NCI-H345 treated with DMSO at 0.1 percent for 48 hours (cell line): ENCODE measurements around the gene ASB15.
A peak's percentile ranks its signal among the peaks of the same experiment; 100 is the strongest.
"Not testable (repeated sequence)": the region's sequence is repeated elsewhere in the genome, so short reads cannot be mapped to it uniquely, and the experiment has no call there.

Experiments used
- DNase-seq: peaks from one replicate; lab custom pipeline; 2025; ENCODE audit not compliant: unreplicated experiment; lab: John Stamatoyannopoulos, UW

Gene ASB15

GRCh38 chr7:123634011-123634573 lies 32.5 kb downstream of the ASB15 start:
- not testable (repeated sequence) for DNase-seq

- no peak for DNase-seq
Observed at GRCh38 chr7:123635551-123636359, 34.1 kb downstream of the ASB15 start.

- no peak for DNase-seq
Observed at GRCh38 chr7:123637203-123637602, 35.6 kb downstream of the ASB15 start.

- DNase-seq: no peak
Observed at GRCh38 chr7:123637878-123638277, 36.3 kb downstream of the ASB15 start.

- no peak for DNase-seq
Observed at GRCh38 chr7:123639631-123640030, 38.0 kb downstream of the ASB15 start.

- no peak for DNase-seq
Observed at GRCh38 chr7:123640583-123640982, 39.0 kb downstream of the ASB15 start.

GRCh38 chr7:123641901-123642300 lies 40.3 kb downstream of the ASB15 start:
- no peak for DNase-seq

GRCh38 chr7:123643495-123644441 lies 42.1 kb downstream of the ASB15 start:
- DNase-seq: peak; percentile 80

- no peak for DNase-seq
Observed at GRCh38 chr7:123645516-123645915, 43.9 kb downstream of the ASB15 start.

GRCh38 chr7:123647106-123647730 lies 45.6 kb downstream of the ASB15 start:
- no peak for DNase-seq

- DNase-seq: no peak
Observed at GRCh38 chr7:123649964-123650363, 48.3 kb downstream of the ASB15 start.

- no peak for DNase-seq
Observed at GRCh38 chr7:123650595-123650994, 49.0 kb downstream of the ASB15 start.

GRCh38 chr7:123652406-123652805 lies 50.8 kb downstream of the ASB15 start:
- DNase-seq: no peak

GRCh38 chr7:123653162-123653561 lies 51.5 kb downstream of the ASB15 start:
- DNase-seq: no peak

GRCh38 chr7:123655614-123656013 lies 54.0 kb downstream of the ASB15 start, which contains the start of gene LMOD2:
Gene LMOD2 (plus strand): TSS chr7:123655866. CDS start chr7:123655964, 98 bp downstream.
- DNase-seq: no peak

GRCh38 chr7:123656544-123657303 lies 55.1 kb downstream of the ASB15 start:
- no peak for DNase-seq

- DNase-seq: no peak
Observed at GRCh38 chr7:123657304-123657685, 55.7 kb downstream of the ASB15 start.

- DNase-seq: no peak
Observed at GRCh38 chr7:123658023-123658422, 56.4 kb downstream of the ASB15 start.

- DNase-seq: no peak
Observed at GRCh38 chr7:123660514-123661354, 59.1 kb downstream of the ASB15 start.
